Effector CD8-positive, alpha-beta T cell (primary cell): ENCODE measurements around the gene HGD.

ENCODE experiments used
- DNase-seq: peaks from one replicate; lab custom pipeline; 2025; lab: John Stamatoyannopoulos, UW
- total RNA-seq, 4 experiments: gene quantifications; one replicate each; lab custom pipeline; 2026; lab: John Stamatoyannopoulos, UW

HGD gene, protein sequence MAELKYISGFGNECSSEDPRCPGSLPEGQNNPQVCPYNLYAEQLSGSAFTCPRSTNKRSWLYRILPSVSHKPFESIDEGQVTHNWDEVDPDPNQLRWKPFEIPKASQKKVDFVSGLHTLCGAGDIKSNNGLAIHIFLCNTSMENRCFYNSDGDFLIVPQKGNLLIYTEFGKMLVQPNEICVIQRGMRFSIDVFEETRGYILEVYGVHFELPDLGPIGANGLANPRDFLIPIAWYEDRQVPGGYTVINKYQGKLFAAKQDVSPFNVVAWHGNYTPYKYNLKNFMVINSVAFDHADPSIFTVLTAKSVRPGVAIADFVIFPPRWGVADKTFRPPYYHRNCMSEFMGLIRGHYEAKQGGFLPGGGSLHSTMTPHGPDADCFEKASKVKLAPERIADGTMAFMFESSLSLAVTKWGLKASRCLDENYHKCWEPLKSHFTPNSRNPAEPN
- total RNA-seq, result 0.61 to 2.9 (median 0.92) reads per million in 4 experiments

DNA sequence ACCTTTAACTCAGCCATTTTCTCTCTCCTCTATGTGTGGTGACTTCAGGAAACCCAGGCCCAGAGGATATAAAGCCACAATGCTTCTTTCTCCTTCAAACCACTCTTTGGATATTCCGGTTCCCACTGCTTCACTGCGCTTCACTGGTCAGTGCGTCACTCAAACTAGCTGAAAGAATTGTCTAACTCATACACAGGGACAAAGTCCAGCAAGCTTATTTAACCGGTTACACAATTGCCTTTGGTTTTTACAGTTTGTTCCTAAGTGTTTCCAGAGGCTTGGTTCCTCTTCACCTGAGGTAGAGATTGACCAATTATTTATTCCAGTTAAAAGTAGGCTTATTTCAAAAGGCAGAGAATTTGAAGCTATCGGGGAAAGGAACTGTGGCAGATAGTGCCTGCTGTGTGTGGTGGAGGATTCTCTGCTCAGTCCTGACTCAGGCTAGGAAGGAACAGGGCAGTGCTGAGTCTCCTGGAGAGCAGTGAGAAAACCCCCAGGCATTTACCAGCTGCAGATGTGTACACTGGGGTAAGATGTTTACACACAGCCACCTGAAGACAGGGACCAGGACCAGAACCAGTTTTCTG is at the start of gene HGD:
TSS of gene HGD (minus strand) at position 145 of the 587 bp plus-strand sequence. CDS start at position 17, 128 bp downstream.
- DNase-seq, result no peak

DNA sequence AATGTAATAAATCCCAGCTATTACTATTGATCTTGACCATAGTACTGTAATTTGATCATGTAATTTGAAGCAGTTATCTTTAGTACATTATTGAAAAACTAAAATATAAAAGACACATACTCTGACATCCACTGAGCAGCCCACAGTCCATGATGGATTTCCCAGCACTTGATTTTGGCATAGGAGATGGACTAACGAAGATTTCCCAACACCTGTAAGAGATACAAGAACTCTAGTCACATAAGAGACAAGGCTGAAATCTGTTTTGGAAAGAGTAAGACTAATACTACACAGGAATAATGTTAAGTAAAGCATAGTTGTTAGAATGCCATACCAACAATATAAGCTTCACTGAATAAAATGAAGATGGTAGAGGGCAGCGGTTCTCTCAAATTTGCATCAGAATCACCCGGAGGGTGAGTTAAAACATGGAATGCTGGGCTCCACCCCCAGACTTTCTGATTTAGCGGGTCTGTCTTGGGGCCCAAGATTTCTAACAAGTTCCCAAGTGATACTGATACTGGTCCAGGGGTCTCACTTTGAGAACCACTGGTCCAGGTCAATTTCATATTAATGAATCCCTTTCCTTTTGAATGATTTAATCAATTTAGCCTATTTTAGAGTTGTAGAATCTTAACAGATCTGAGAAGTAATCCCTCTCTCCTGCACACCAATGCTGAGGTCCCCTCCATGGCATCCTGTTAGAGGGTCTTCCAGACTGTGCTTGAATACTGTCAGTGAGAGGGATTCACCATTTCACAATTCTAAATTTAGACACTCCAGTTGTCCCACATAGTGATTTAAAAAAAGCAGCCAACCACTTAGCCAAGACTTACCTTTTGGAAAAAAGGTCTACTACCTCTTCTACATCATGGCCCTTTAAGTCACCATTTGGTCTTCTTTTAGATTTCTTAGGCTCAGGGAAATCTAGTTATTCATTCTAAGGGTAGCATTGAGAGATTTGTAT is 48.8 kb upstream of the HGD start:
- DNase-seq, result no peak

DNA sequence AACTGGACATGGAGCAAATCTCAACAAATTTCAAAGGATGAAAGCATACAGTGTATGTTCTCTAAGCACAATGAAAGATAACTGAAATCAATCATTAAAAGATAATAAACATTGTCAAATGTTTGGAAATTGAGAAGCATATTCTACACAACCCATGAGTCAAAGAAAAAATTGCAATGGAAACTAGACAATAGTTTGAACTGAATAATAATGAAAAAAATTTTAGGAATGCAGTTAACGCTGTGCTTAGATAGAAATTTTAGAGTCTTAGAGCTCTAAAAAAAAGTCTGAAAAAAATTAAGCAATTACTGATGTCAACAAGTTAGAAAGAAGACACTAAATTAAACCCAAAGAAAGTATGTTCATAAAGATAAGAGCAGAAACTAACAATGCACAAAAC is 44.8 kb upstream of the HGD start:
- no peak for DNase-seq

DNA sequence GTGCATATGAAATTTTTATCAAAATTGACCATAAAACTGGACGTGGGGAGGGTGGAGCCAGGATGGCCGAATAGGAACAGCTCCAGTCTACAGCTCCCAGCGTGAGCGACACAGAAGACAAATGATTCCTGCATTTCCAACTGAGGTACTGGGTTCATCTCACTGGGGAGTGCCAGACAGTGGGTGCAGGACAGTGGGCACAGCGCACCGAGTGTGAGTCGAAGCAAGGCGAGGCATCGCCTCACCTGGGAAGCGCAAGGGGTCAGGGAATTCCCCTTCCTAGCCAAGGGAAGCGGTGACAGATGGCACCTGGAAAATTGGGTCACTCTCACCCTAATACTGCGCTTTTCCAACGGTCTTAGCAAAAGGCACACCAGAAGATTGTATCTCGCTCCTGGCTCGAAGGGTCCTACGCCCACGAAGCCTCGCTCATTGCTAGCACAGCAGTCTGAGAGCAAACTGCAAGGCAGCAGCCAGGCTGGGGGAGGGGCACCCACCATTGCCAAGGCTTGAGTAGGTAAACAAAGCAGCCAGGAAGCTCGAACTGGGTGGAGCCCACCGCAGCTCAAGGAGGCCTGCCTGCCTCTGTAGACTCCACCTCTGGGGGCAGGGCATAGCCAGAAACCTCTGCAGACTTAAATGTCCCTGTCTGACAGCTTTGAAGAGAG is 37.3 kb upstream of the HGD start:
- DNase-seq, result peak; percentile 52

DNA sequence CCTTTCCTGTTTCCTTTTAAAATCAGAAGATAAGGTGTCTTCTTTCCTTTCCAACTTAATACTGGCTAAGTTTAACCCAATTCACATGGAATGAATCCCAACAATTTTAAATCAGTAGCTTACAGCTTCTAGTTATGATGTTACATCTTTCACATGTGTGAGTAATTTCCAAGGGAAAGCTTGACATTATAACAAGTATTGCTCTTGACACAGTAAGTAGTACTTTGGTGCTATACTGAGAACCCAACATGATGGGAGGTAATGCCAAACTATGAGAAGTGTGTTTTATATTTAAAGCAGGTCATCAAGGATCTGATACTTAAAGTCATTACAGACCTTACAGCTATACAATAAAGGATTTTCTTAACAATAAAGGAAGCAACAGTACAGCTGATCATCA is 31.2 kb upstream of the HGD start:
- DNase-seq, result no peak

DNA sequence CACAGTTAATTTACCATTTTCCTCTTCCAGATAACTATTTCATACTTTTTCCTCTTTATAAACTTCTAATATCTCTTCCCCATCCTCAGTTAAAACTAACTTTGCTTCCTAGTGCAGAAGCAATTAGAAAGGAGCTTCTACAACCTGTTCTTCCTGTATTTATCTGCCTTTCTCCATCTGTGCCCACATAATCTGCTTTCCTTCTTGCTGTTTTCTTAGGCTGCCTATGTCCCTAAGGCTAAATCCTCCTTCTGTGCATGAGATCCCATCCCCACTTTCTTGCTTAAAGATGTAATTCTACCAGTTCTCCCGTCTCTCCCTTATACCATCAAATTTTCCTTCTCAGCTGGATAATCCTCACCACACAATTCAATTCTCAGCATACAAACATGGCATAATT is 28.3 kb upstream of the HGD start:
- no peak for DNase-seq

DNA sequence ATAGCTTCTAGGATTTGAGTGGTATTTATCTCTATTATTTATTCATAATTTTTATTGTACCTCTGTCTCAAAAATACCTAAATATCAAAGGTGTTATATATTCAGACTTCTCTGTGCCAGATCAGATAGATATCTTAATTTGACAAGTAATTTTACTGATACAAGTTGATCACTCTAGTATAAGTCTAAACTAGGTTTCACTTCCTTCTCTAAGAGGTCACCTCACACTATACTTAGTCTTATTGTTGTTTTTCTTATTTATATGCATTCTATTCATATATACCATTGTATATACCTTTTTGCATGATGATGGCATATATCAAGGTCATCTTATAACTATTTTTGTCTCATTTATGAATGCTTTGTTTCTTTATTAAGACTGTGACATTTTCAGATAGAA is 26.4 kb upstream of the HGD start:
- no peak for DNase-seq

DNA sequence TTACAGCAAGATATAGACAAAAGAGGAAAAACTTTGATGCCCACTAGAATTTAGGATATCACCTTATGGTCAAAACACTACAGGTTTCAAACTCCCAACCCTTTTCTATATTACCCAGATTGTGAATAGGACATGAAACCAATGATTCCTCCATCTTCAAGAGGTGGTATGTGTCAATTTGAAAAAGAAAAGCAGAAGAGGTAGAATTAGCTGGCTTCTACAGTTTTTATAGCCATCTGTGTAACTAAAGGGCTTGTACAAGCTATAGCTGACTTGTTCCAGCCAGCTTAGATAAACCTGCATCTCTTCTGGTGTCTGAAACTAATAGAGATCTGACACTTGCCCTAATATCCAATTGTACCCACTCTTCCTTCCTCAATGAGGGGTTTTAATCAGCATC is 24.9 kb upstream of the HGD start:
- no peak for DNase-seq

DNA sequence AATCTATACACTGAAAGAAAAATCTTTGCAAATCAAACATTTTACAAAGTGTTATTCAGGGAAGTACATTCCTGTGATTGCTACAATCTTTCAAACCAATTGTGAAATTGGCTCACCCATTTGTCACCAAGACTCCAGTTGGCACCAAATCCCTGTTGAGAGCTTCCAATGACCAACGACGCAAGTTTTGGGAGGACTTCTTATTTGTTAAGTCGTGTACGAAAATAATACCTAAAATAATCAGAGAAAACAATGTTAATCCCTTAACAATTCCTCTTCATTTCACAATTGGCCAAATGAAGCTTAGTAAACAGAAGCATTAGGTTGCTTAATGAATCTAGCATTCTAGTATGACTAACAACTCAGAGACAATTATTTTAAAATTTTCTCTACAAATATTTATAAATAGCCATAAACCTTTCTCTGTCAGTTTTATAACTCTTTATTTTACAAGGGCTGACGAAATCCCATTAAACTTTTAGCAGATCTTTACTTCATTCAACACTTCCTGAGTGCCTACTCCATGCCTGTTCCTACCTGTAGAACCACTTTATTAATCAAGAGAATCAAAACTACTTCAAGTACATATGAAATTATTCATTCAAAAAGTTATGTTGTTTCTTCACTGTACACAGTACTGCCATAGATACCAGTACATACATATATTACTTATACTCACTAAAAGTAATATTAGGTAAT is 24.0 kb upstream of the HGD start:
- no peak for DNase-seq

DNA sequence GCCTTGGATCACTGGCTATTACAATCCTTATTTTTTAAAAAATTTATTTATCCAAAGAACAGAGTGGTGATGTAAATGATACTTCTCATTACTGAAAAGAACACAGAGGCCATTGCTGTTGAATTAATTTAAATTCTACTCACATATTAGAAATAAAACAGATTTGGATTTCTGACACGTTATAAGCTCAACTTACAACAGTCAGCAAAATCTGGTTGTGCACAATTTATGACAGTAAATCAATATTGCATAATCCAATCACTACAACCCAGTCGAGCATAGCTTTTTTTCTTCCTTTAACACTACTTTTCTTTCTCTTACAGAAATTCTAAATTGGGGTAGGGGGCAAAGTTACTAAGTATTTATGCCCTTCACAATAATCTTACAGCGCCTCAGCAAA is 17.3 kb upstream of the HGD start:
- no peak for DNase-seq

DNA sequence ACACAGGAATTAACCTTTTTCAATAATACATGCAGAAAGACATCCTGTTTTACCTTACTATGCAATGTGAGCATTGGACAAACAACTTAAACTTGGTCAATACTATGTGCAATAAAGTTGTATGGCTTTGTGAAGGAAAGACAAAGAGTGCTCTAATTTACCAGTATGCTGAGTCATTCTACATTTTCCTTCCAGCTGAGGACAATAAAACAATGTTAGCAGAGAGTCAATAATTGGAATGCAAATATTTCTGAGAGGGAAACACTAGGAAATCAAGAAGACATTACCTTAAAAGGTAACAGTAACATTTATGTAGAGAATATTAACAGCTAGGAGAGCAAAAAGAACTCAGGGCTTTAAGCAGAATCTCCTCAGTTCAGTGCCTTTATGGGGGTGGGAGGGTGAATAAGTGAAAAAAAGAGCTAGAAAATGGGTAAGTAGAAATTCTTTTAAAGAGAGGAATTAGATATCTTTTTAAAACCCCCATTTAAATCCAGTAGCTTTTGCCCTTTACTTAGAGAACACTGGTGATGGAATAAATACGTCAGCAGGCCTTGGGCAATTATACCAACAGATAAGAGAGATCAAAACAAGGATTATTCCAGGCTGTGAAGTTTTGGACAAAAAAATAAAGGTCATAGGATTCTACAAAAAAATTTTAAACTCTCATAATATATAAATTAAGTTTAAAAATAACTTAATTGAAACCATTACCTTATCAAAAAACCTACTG is 11.6 kb upstream of the HGD start:
- DNase-seq, result no peak

DNA sequence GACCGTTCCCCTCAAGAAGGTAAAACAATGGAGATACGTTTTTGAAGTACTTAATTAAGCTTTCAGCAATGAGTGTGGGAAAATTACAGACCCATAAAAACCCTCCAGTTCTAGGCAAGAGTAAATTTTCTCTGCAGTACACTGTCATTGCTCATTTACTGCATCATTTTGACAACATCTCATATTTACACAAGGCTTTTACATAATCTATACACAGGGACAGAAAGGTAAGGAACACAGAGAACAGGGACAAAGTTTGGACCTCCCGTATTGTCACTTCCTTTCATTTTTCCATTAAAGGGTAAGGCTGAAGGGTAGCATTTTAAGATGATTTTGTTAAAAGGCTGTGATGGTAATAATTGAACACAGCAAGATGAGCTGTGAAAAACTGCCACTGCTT is 7.4 kb upstream of the HGD start:
- DNase-seq, result no peak

DNA sequence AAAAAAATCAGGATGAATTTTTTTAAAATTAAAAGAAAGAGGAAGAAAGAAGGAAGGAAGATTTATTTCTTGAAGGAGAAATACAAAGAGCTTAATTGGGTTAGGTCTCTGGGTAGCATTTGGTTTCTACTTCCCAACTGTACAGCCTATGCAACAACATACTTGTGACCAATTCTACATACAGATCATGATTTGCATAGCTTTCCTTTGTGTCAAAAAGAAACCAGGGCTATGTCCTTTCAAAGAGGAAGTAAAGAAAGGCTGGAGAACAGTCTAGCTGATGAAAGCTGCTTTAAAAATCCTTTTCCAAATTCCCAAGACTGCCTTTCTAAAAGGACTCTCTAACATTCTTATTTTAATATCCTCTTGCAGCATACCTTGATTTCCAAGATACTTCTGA is 6.1 kb upstream of the HGD start:
- no peak for DNase-seq

DNA sequence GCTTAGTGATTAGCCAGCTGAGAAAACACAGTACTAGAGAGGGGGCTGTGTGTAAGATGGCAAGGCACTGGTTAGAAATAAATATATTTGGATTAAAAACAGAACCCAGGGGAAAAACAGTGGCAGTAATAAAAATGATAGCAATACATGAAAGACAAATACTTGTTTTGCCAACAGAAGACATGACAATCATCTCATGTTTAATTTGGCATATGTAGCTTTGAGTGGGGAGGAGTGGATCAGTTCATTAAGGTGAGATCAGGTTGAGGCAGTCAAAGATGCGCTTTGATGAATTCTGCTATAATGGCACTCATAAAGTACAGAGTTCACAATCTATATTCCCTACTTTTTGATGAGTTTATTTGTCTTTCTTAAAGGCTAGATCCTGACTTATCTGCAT is 3.4 kb upstream of the HGD start:
- DNase-seq, result no peak

DNA sequence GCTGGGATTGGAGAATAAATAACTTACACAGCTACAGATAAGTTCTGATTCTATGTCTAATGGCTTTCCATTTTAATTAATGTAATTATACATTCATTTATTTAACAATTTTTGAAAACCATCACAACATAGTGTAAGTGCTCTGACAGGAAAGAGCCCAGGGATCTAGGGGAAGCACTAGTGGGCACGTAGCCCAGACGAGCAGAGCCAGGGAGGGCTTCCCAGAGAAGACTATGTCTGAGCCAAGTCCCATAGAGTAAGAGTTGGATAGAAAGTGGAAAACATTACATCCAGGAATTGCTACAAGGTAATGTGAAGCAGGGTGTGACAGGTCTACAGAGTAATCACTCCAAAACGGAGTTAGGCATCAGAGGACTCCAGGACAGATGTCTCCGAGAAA is 2.9 kb upstream of the HGD start:
- no peak for DNase-seq

DNA sequence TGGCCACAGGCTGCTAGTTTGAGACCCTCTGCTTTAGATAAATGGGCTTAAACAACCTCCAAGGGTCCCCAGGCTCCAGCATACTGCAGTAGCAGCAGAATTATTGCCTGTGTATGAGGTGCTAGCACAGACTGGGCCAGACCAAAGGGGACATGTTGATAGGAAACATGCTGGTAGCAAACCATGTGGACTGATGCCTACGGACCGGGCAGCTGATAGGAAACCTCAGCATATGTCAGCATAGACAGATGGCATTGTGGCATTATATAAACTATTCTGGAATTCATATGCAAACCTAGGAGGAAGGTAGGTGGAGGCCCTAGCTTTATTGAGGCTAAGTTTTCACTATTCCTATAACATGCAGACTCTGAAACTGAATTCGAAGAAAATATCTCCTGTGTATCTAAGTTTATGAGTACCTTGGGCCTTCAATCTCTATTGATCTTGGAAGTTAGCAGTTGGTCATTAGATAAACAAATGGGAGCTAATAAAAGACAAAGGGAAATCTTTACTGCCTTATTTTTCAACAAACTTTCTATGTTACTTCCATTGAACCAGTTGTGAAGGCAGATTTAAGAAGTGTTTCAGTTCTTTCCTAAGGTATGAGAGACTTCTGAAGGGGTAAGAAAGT is 1.7 kb upstream of the HGD start:
- DNase-seq, result no peak

DNA sequence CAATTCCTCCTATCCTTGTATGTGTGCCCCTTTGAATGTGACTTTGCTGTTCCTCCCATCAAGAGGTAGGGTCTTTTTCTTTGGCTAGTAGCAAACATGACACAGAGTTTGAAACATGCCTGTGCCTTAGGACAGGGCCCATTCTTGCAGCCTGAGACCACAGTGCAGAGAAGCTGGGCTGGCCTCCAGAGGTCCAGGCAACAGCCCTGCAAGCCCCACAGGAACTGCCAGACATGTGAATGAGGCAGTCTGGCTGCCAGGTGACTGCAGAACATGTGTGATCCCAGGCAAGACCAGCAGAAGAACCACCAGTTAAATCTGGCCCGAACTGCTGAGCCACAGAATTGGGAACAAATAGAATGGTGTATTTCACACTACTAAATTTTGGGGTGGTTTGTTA is 1.2 kb upstream of the HGD start:
- DNase-seq, result no peak

DNA sequence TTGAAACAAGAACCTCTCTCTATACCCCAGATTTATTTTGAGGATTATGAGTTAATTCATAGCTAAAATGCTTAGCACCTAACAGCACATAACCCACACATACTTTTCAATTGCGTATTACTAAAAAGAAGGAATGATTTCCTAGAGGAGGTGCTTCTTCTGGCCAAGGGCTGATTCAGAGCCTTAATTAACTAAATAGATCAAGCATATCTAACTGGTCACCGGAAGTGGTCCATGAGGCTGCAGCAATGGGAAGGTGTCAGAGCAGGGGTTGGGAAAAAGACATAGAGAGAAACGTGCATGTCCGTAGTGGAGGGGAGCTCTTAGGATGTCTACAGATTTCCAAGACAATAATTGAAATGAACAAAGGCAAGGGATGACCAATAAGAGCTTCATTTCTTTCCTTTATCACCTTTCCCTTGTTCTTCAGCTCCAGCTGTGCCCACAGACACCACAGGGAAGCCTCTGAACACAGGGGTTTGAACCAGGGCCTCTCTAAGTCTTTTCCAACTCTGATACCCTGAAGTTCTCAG is 467 bp downstream of the HGD start:
- DNase-seq, result no peak

DNA sequence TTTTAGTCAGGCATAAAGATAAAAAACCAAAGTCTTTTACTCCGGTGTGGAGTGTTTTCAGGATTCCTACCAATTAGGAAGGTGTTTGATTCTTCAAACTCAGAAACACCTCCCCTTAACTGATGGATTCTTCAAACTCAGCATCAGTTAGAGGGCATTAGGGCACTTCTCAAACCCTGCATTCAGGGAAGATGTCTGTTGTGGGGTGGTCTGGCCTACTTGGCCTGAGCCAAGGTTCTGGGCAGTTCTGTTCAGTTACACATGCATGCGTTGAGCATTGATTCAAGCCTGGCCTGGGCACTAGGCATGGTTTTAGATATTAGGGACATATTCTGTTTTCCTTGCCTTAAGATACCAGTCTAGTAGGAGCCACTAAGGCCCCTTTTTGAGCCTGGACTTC is 1.0 kb downstream of the HGD start:
- DNase-seq, result no peak
